HG03097 (cell line): ENCODE measurements around the gene GREB1.
"Not testable (repeated sequence)": the region's sequence is repeated elsewhere in the genome, so short reads cannot be mapped to it uniquely, and the experiment has no call there.

ENCODE experiments used
- ATAC-seq: cut with Tn5 transposase; IDR thresholded peaks from one replicate; pipeline ENCODE4 v1.9.1; 2021; ENCODE audit not compliant: unreplicated experiment, low FRiP score

GREB1 gene

DNA sequence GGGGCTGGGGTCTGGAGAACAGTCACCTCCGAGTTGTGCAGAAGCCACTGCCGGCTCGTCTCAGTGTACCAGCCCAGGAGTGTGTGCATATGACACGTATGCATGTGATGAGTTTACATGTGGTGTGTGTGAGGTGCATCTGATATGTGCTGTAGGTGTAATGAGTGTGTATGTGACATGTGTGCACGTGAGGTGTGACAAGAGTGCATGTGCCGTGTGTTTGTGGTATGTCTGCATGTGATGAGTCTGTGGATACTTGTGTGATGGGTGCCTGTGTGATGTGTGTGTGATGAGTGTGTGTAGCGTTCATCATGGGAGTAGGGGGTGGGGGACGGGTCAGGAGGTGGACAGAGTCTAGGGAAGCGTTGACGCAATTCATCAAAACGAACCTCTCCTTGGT is 123.3 kb downstream of the GREB1 start:
- ATAC-seq, result no peak

- ATAC-seq, result no peak
Observed at GRCh38 chr2:11657646-11658045, 123.8 kb downstream of the GREB1 start.

GRCh38 chr2:11658208-11659114 is 124.6 kb downstream of the GREB1 start:
- ATAC-seq, result no peak

DNA sequence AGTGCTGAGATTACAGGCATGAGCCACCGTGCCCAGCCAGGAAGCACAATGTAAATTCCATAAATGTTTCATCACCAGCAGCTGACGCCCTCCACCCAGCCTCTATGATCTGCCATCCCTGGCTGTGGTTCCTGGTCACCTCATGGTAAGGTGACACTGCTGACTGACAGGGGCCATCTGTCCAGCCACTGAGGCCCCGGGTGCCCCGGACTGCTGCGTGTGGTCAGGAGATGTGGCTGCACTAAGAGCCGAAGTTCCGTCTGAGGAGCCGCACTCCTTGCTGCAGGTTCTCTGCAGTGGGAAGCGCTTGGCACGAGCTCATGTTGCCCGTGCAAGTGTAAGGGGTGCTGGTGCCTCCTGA is 125.2 kb downstream of the GREB1 start:
- no peak for ATAC-seq

DNA sequence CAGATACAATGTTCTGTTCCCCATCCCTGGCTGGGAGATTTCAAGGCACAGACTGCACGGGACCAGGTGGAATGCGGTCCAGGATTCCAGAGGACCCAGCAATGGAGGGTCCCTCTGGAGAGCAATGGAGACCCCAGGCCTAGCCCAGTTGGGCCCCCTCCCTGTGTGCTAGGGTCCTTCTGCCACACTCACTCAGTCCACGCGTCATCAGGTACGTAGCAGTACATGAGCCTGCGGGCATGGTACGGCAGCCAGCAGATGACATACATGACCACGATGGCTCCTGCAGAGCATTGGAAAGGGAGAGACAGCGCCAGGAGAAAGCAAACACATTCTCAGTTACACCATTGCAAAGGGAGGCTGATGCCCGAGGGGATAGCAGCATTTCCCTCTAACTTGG is 126.0 kb downstream of the GREB1 start:
- ATAC-seq, result no peak

GRCh38 chr2:11660396-11660795 is 126.6 kb downstream of the GREB1 start:
- ATAC-seq, result not testable (repeated sequence)

DNA sequence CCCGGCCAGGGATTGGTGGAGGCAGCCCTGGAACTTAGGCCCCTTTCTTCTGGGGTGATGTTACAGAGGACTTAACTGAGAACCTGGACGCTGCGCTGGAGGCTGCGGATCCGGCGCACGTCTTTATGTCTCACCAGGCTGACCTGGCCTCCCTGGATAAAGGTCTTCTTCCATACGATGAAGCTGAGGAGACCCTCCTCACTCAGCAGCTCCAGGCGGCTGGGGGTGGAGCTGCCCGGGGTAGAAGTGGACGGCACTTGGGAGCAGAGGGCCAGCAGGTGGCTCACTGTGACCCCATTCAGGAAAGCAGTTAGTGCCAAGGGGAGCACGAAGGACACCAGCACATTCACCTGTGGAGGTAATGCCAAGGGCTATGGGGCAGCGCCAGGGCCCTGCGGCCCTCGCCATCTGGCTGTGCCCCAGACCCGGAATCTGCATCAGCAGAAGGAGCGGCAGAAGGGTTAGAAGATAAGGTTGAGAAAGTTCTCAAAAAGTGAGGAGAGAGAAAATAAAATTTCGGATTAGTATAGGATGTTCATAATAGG is 128.1 kb downstream of the GREB1 start:
- no peak for ATAC-seq

DNA sequence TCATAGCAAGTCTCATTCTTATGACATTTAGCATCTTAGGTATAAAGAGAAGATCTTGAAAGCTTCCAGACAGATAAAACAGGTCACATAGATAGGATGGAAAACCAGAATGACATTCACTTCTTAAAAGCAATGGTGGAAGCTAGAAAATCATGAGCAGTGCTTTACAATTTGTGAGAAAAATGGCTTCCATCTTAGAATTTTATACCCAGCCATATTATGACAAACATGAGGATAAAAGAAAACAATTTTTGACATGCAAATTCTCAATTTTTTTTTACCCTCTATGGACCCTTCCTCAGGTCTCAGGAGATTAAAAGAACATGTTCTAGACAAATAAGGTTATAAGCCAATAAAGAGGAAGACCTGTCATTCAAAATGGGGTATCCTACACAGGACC is 129.0 kb downstream of the GREB1 start:
- ATAC-seq, result no peak

- ATAC-seq, result no peak
Observed at GRCh38 chr2:11663427-11663826, 129.6 kb downstream of the GREB1 start.

DNA sequence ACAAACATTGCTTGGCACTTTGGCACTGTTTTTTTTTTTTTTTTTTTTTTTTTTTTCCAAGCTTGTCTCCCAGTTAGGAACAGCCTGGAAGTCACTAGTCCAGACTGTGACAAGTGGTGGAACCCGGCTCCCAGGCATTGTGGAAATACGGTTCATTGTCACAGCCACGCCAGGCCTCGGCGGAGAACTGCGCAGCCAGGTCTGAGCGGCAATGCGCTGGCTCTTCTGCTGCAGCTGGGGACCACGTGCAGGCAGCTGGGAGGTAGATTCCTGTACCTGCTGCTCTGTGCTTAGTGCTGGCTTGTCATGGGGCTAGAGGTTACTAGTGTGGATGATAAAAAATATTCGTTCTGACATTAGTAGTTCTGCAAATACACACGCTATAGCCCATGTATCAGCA is 131.2 kb downstream of the GREB1 start:
- ATAC-seq, result no peak

DNA sequence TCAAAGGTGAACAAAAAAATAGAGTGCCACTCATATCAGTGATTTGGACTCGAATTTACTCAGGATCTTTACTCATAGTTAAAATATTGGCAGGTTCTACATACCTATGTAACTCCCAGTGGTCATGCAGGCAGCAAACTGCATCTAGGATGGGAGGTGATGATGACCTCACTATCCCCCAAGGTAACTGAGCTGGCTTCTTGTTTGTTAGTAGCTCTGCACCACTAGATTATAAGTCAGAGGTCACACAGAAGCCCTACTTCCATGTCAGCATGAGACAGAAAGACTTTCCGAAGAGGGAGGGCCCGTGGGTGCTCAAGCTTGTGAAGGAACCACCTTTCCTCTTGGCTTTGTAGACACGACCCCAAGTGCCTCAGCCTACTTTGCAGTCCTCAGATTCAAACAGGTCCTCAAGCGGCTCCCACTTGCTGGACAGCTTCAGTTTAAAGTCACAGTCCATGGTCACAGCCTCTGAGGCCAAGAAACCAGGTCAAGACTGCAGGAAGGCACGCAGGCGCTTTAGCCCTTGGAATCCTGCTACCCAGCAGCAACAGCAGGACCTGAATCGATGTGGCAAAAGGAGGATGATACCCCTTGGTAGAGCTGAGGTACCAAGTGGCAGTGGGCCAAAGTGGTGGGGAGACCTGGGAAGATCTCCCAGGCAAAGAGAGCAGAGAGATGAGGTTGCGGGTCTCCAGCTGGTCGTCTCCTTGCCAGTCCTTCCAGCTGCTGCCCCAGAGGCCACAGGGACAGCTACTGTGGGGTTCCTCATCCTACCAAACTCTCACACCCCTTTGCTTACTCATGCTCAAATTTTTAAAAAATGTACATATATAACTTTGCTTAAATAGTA is 131.9 kb downstream of the GREB1 start:
- no peak for ATAC-seq

- ATAC-seq, result no peak
Observed at GRCh38 chr2:11667194-11667593, 133.3 kb downstream of the GREB1 start.

- no peak for ATAC-seq
Observed at GRCh38 chr2:11667866-11668637, 134.2 kb downstream of the GREB1 start.

DNA sequence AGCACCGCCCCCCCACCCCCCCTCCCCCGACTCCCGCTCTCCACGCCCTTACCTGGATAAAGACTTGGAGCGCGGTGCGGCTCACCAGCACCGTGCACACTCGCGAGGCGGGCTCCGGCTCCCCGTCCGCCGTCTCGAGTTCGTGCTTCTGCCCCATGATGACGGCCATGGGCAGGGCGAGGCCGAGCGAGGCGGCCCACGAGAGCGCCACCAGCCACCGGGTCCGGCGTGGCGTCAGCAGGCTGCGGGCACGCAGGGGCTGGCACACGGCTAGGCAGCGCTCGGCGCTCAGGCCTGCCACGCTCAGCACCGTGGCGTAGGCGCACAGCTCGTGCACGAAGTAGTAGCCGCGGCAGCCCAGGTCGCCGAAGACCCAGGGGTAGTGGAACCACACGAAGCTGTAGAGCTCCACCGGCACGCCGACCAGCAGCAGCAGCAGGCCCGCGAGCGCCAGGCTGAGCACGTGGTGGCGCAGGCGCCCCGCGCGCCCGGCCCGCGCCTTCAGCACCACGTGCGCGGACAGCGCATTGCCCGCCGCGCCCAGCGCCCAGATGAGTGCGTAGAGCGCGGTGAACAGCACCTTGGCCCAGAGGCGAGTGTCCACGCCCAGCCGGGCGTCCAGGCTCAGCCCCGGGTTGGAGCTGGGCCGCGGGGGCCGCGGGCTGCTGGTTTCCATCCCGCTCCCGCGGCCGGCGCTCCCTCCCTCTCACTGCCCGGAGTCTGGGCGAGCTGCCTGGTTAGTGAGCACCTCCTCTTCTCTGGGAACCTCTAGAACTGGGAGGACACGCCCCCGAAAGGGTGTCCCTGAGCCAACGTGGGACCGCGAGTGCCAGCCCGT is 135.8 kb downstream of the GREB1 start, which contains the start of gene NTSR2:
Gene NTSR2 (minus strand): TSS at position 742 of the 838 bp plus-strand sequence. CDS start 66 bp downstream, at position 676.
- ATAC-seq, result no peak

GRCh38 chr2:11672407-11672806 is 138.6 kb downstream of the GREB1 start:
- no peak for ATAC-seq

DNA sequence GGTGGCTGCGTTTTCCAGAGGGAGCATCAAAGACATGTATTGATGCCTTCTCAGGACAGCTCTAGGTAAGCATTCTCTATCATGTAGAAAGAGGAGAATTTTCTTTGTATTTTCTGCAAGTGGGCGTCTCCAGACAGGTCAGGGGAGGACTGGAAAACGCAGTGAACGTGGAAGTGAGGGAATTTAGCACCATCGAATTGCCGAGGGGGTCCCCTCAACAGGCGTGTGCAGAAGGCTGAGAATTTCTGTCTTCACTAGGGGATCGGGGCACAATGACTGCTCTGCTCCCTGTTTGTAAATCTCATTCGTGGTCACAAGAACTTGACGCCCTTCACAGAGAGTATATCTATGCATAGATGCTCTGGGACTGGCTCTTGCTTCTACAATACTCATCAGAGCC is 141.1 kb downstream of the GREB1 start:
- ATAC-seq, result no peak

- no peak for ATAC-seq
Observed at GRCh38 chr2:11675423-11676112, 141.7 kb downstream of the GREB1 start.

- ATAC-seq, result no peak
Observed at GRCh38 chr2:11676640-11677039, 142.8 kb downstream of the GREB1 start.
